ENCODE results near the gene CAMK2N2. TPM values are rescaled to one million over a fixed set of nuclear protein-coding genes. Genes with fewer than 3 reads are reported as not detected.

Gene CAMK2N2
- total RNA-seq, 1 donor from 2014 or later: 14.8 TPM

- Mint-ChIP-seq H3K4me1 (ENCODE audit: low read depth, unreplicated experiment) (peaks cover 34% of the 10 kb centered on the region), H3K36me3 (ENCODE audit: unreplicated experiment) (peaks cover 4% of the 10 kb centered on the region), H3K27ac (ENCODE audit: unreplicated experiment) (peak overlapping the region; percentile 84), H3K27me3 (ENCODE audit: unreplicated experiment) (peaks cover 17% of the 10 kb centered on the region), H3K4me3 (ENCODE audit: unreplicated experiment) (peak overlapping the region; percentile 68), H3K9me3 (ENCODE audit: unreplicated experiment) (peaks cover 24% of the 10 kb centered on the region)
- DNase-seq: no peak
- TF ChIP-seq CTCF (IDR thresholded peaks at IDR 0.05; ENCODE audit: partially characterized antibody, unreplicated experiment): no peak
Measured at GRCh38 chr3:184234224-184234623, 27.1 kb downstream of the CAMK2N2 start.

- peaks cover 21% of the 10 kb centered on the region for H3K9me3 Mint-ChIP-seq (ENCODE audit: unreplicated experiment)
- H3K4me3 Mint-ChIP-seq (ENCODE audit: unreplicated experiment): no peak overlapping the region
- peaks cover 19% of the 10 kb centered on the region for H3K27me3 Mint-ChIP-seq (ENCODE audit: unreplicated experiment)
- no peak for DNase-seq
- H3K27ac Mint-ChIP-seq (ENCODE audit: unreplicated experiment): no peak overlapping the region
- H3K36me3 Mint-ChIP-seq (ENCODE audit: unreplicated experiment): no peaks in the 10 kb centered on the region
- H3K4me1 Mint-ChIP-seq (ENCODE audit: low read depth, unreplicated experiment): peaks cover 34% of the 10 kb centered on the region
- no peak for TF ChIP-seq CTCF (IDR thresholded peaks at IDR 0.05; ENCODE audit: partially characterized antibody, unreplicated experiment)
Measured at GRCh38 chr3:184233127-184233843, 28.1 kb downstream of the CAMK2N2 start.

GRCh38 chr3:184231671-184232070 is 29.7 kb downstream of the CAMK2N2 start:
- Mint-ChIP-seq H3K4me1 (ENCODE audit: low read depth, unreplicated experiment) (peaks cover 27% of the 10 kb centered on the region), H3K9me3 (ENCODE audit: unreplicated experiment) (peaks cover 17% of the 10 kb centered on the region), H3K27me3 (ENCODE audit: unreplicated experiment) (peaks cover 15% of the 10 kb centered on the region), H3K36me3 (ENCODE audit: unreplicated experiment) (no peaks in the 10 kb centered on the region), H3K4me3 (ENCODE audit: unreplicated experiment) (peak overlapping the region; percentile 74), H3K27ac (ENCODE audit: unreplicated experiment) (no peak overlapping the region)
- DNase-seq: no peak
- no peak for TF ChIP-seq CTCF (IDR thresholded peaks at IDR 0.05; ENCODE audit: partially characterized antibody, unreplicated experiment)

- peaks cover 15% of the 10 kb centered on the region for H3K9me3 Mint-ChIP-seq (ENCODE audit: unreplicated experiment)
- H3K27me3 Mint-ChIP-seq (ENCODE audit: unreplicated experiment): peaks cover 14% of the 10 kb centered on the region
Measured at GRCh38 chr3:184230603-184231528, 30.5 kb downstream of the CAMK2N2 start.

More at GRCh38 chr3:184230603-184231528, 30.5 kb downstream of the CAMK2N2 start:
- peak; percentile 38 for DNase-seq
- H3K4me3 Mint-ChIP-seq (ENCODE audit: unreplicated experiment): peak overlapping the region; percentile 74
- no peaks in the 10 kb centered on the region for H3K36me3 Mint-ChIP-seq (ENCODE audit: unreplicated experiment)
- TF ChIP-seq CTCF (IDR thresholded peaks at IDR 0.05; ENCODE audit: partially characterized antibody, unreplicated experiment): no peak
- peaks cover 26% of the 10 kb centered on the region for H3K4me1 Mint-ChIP-seq (ENCODE audit: low read depth, unreplicated experiment)
- peak overlapping the region; percentile 5 for H3K27ac Mint-ChIP-seq (ENCODE audit: unreplicated experiment)

Data from glutamatergic neuron (in vitro differentiated cells).